ENCODE results near the gene VSIG8.

VSIG8 gene

GRCh38 chr1:159864262-159864661, 1.8 kb upstream of the VSIG8 start:
- no peak for TF ChIP-seq MYC (IDR thresholded peaks at IDR 0.05; ENCODE audit: low read depth, low read length)
- no peak for TF ChIP-seq MAX (IDR thresholded peaks at IDR 0.05; ENCODE audit: low read depth, low read length)
- no peak for TF ChIP-seq CTCF (IDR thresholded peaks at IDR 0.05; ENCODE audit: low read depth, low read length)
- no peak for TF ChIP-seq POLR2A (IDR thresholded peaks at IDR 0.05; ENCODE audit: extremely low read depth, insufficient read length)
- H3K4me3 ChIP-seq (ENCODE audit: low read depth, low read length): no peak overlapping the region

GRCh38 chr1:159862031-159862430, 426 bp downstream of the VSIG8 start:
- no peak for DNase-seq (ENCODE audit: low read depth)
- H3K4me3 ChIP-seq (ENCODE audit: low read depth, low read length): no peak overlapping the region
- TF ChIP-seq MYC (IDR thresholded peaks at IDR 0.05; ENCODE audit: low read depth, low read length): no peak
- TF ChIP-seq POLR2A (IDR thresholded peaks at IDR 0.05; ENCODE audit: extremely low read depth, insufficient read length): no peak
- TF ChIP-seq MAX (IDR thresholded peaks at IDR 0.05; ENCODE audit: low read depth, low read length): no peak
- TF ChIP-seq CTCF (IDR thresholded peaks at IDR 0.05; ENCODE audit: low read depth, low read length): no peak

More at GRCh38 chr1:159864262-159864661, 1.8 kb upstream of the VSIG8 start:
- no peak for DNase-seq (ENCODE audit: low read depth)

- DNase-seq (ENCODE audit: low read depth): no peak
- TF ChIP-seq POLR2A (IDR thresholded peaks at IDR 0.05; ENCODE audit: extremely low read depth, insufficient read length): no peak
- no peak overlapping the region for H3K4me3 ChIP-seq (ENCODE audit: low read depth, low read length)
These were observed 1.2 kb downstream of the VSIG8 start for GRCh38 chr1:159861218-159861617.

- TF ChIP-seq MAX (IDR thresholded peaks at IDR 0.05; ENCODE audit: low read depth, low read length): no peak
- TF ChIP-seq MYC (IDR thresholded peaks at IDR 0.05; ENCODE audit: low read depth, low read length): no peak
- no peak for TF ChIP-seq CTCF (IDR thresholded peaks at IDR 0.05; ENCODE audit: low read depth, low read length)
- TF ChIP-seq POLR2A (IDR thresholded peaks at IDR 0.05; ENCODE audit: extremely low read depth, insufficient read length): no peak
- no peak overlapping the region for H3K4me3 ChIP-seq (ENCODE audit: low read depth, low read length)
- no peak for DNase-seq (ENCODE audit: low read depth)
These were observed 2.0 kb downstream of the VSIG8 start for GRCh38 chr1:159860456-159860855.

- no peak for DNase-seq (ENCODE audit: low read depth)
- H3K4me3 ChIP-seq (ENCODE audit: low read depth, low read length): no peak overlapping the region
- TF ChIP-seq CTCF (IDR thresholded peaks at IDR 0.05; ENCODE audit: low read depth, low read length): no peak
- TF ChIP-seq POLR2A (IDR thresholded peaks at IDR 0.05; ENCODE audit: extremely low read depth, insufficient read length): no peak
- TF ChIP-seq MYC (IDR thresholded peaks at IDR 0.05; ENCODE audit: low read depth, low read length): no peak
- no peak for TF ChIP-seq MAX (IDR thresholded peaks at IDR 0.05; ENCODE audit: low read depth, low read length)
These were observed 2.6 kb downstream of the VSIG8 start for GRCh38 chr1:159859767-159860322.

GRCh38 chr1:159857889-159858288, 4.6 kb downstream of the VSIG8 start:
- DNase-seq (ENCODE audit: low read depth): no peak
- TF ChIP-seq CTCF (IDR thresholded peaks at IDR 0.05; ENCODE audit: low read depth, low read length) (no peak), POLR2A (IDR thresholded peaks at IDR 0.05; ENCODE audit: extremely low read depth, insufficient read length) (no peak), MYC (IDR thresholded peaks at IDR 0.05; ENCODE audit: low read depth, low read length) (no peak), MAX (IDR thresholded peaks at IDR 0.05; ENCODE audit: low read depth, low read length) (no peak)
- H3K4me3 ChIP-seq (ENCODE audit: low read depth, low read length): no peak overlapping the region
